HG03558 (cell line): ENCODE data around the gene FBXO31.
"Not testable (repeated sequence)": the region's sequence is repeated elsewhere in the genome, so short reads cannot be mapped to it uniquely, and the experiment has no call there.

Experiments
- ATAC-seq: cut with Tn5 transposase; IDR thresholded peaks from one replicate; pipeline ENCODE4 v1.9.1; 2021; ENCODE audit warnings: moderate number of reproducible peaks; ENCODE audit not compliant: unreplicated experiment; ENCODE audit errors: extremely low read depth

The FBXO31 gene

GRCh38 chr16:87366288-87366687 lies 17.3 kb downstream of the FBXO31 start:
- ATAC-seq, result no peak

DNA sequence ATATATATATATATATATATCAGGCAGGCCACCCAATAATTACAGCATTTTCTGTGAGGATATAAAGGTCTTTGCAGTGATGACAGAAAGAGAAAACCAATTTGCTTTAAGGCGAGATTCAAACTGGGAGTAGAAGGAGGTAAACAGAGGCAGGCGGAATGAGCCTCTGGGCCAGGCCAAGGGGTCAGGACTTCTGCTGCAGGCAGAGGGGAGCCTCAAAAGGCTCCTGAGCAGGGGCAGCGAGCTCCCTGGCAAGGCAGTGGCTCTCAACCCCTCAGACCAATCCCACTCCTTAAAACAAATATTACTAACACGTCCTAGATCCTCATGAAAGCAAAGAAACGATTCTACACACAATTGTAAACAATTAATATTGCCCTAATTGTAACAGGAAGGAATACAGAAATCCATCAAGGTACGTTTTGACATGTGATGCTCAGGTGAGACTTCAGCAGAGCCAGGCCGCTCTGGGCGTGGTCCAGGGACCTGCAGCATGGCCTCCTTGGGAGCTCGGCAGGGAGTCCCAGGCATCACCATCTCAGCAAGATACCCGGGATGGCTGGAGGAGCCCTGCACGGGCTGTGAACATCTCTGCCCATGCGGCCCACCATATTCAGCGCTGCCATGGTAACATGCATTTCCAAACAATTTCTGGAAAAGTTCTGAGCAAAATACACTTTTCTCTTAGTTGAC lies 18.4 kb downstream of the FBXO31 start:
- ATAC-seq, result no peak

DNA sequence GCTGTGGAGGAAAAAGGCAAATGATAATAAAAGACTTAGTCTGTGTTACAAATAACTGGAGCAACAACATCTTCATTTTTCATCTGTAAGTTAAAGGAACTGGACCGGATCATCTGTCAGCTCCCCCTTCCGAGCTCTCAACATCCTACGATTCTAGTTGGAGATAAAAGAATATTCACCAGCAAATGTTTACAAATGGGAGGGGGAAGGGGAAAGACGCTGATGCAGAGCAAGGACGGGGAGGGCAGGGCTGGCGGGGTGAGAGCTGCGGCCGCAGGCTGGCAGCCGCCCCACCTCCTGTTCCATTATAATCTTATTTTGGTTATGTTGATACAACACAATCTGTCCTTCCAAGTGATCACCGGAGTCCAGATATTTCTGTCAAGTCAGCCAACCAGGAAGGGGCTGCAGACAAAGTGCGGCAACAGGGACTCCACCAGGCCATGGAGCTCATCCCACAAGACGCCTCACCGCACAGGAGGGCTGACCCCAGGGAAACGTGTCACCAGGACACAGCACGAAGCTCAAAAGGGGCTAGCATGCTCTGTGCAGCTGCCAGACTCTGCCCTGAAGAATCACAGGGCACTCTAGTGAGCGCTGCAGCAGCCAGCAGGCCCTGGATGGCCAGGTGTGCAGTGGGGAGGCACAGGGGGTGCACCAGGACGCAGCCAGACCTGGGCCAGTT lies 19.7 kb downstream of the FBXO31 start:
- no peak for ATAC-seq

DNA sequence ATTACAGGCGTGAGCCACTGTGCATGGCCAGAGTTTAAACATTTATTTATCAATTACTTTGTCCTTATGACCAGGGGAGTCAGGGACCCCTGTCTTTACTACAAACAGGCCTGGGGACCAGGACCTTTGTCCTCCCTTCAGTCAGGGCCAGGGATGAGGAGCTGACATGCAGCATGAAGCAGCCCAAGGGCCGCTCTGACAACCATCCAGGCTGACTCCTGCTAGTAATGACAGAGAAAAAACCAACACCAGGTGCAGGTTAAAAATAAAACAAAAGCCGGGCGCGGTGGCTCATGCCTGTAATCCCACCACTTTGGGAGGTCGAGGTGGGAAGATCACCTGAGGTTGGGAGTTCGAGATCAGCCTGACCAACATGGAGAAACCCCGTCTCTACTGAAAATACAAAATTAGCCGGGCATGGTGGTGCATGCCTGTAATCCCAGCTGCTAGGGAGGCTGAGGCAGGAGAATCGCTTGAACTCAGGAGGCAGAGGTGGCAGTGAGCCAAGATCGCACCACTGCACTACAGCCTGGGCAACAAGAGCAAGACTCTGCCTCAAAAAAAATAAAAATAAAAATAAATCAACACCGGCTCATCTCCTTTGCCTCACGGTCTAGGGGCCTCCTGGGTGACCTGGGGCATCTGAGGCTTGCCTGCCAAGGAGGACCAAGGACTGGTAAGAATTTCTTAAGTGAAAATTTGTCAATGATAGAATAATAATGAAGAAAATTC lies 20.6 kb downstream of the FBXO31 start:
- not testable (repeated sequence) for ATAC-seq

DNA sequence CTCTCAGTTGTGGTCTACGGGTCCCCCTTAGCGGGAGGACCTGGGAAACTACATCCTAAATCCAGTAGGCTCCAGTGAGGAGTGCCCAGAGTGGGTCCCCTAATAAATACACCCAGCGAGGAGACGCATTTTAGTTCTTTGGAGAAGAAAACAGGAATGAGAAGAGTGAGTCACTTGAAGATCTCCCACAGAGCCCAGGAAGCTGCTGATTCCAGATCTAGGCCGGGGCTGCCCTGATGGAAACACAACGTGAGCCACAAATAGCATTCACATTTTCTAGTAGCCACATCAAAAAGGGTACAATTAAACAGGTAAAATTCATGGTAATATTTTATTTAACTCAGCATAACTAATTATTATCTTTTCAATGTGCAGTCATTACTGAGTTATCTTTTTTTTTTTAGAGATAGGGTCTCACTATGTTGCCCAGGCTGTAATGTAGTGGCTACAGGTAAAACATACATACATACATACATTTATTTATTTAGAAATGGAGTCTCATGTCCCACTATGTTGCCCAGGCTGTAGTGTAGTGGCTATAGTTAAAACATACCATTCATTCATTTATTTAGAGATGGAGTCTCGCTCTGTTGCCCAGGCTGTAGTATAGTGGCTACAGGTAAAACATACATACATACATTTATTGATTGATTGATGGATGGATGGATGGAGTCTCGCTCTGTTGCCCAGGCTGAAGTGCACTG lies 21.5 kb downstream of the FBXO31 start:
- ATAC-seq, result no peak

DNA sequence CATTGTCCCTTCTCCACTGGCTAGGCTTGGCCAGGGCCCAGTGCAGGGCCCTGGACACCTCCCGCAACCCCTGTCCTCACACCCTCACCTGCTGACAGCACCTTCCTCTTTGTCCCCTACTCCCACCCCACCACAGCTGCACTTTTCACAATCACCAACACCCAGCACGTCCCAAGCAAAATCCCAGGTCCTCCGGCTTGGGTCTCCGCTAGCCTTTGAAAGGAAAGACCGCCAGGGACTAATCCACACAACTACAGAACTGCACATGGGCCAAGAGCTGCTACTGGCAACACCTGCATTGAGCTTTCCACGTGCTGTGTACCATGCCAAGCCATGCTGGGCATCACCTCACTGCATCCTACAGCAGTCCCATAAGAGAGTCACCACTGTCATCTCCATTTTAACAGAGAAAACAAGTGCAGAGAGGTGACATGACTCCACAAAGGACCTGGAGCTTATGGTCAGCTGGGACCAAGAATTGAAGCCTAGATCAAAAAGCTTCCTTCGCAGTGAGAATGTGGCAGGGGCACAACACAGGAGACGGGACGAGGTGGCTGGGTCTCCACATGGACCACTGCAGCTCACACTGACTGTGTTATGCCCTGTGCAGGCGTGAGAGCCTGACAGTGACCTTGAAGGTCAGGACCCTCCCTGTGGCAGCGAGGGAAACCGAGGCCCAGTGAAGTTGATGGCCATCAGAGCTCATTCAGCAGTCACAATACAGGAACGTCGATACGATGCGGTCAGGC lies 22.5 kb downstream of the FBXO31 start:
- no peak for ATAC-seq

DNA sequence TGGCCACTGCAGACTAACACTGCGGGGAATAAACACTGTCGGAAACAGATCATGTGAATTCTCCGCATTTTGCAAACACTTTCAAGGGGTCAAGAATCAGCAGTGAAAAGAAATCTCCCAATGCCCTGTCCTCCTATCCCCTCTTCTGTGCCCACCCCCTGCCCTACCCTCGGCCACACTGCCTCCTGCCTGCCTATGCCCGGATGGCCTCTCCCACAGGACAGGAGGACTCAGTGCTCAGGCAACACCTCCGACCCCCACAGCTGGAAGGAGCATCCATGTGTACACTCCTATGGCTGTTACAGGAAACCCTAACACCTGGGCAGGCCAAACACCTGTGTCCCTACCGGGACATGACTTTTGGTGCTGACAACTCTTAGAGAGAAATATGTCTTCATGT lies 24.5 kb downstream of the FBXO31 start:
- no peak for ATAC-seq

GRCh38 chr16:87358696-87359095 lies 24.9 kb downstream of the FBXO31 start:
- ATAC-seq, result no peak

- ATAC-seq, result no peak
Measured at GRCh38 chr16:87358250-87358649, 25.3 kb downstream of the FBXO31 start.

GRCh38 chr16:87356491-87356853 lies 27.1 kb downstream of the FBXO31 start:
- ATAC-seq, result no peak

- no peak for ATAC-seq
Measured at GRCh38 chr16:87353613-87354012, 30.0 kb downstream of the FBXO31 start.

- ATAC-seq, result no peak
Measured at GRCh38 chr16:87352818-87353217, 30.8 kb downstream of the FBXO31 start.

- ATAC-seq, result no peak
Measured at GRCh38 chr16:87351320-87351698, 32.3 kb downstream of the FBXO31 start.

- no peak for ATAC-seq
Measured at GRCh38 chr16:87350681-87351319, 32.8 kb downstream of the FBXO31 start.

DNA sequence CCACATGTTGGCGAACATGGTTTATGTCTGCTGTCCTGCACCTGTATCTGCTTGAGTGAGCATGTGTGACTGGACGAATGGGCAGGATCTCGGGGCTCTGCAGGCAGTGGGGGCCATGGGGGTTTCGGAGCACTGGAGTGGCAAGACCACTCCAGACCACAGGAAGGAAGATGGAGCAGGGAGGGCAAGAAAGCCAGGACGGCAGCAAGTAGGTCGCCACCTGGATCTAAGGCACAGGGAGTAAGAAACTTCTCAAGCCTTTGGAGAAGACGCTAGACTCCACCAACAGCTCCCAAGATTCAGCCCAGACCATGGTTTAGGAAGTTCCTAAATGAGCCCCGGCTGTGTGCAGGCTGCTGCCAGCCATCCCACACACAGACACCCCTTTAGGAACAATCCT lies 33.5 kb downstream of the FBXO31 start:
- ATAC-seq, result no peak

- no peak for ATAC-seq
Measured at GRCh38 chr16:87348616-87349157, 34.9 kb downstream of the FBXO31 start.

- ATAC-seq, result no peak
Measured at GRCh38 chr16:87347932-87348615, 35.5 kb downstream of the FBXO31 start.

DNA sequence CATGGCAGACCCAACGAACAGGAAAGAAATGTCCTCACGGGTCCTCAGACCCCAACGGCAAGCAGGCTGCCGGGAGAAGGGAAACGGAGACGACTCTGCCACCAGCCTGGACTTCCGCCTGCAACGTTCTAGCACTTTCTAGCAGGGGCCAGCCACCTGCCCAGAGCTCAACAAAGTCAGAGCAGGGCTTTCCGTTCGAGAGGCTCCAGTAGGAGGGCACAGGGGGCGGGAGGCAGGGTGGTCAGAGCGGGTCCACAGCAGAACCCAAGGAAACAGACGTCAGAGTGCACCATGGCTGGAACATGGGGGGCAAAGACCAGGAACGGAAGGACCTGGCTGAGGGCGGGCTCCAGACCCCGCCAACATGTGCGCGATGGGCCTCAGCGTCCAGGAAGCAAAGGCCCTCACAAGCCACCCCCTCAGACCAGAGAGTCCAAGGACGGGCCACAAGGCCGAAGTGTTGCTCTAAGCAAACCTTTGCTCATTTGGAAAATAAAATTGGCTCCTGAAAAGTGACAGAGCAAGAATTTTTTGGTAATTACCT lies 37.0 kb downstream of the FBXO31 start:
- no peak for ATAC-seq
